Natural killer cell (primary cell): ENCODE data around the gene TM9SF4. TPM values are rescaled to one million over a fixed set of nuclear protein-coding genes. Genes with fewer than 3 reads are reported as not detected.
A peak's percentile ranks its signal among the peaks of the same experiment; 100 is the strongest.

ENCODE experiments used
- ATAC-seq, 3 donors: fragments of 150-1000 bp in 2 of 3; fragments of 200-7000 bp in 1 of 3; cut with Tn5 transposase; 1 replicate in 1 of 3; 2 replicates in 2 of 3; pipeline ENCODE4 v1.10.0; 2021; ENCODE audit warnings: mild to moderate bottlenecking in 2 of 3, moderate library complexity in 2 of 3
- DNase-seq, 2 donors: peaks; one replicate each; pipeline versions ENCODE4 v3.0.0 to v3.0.0-alpha.2; 2013 to 2021; ENCODE audit warnings: mixed read lengths in 1 of 2
- H3K27ac ChIP-seq: one replicate; pipeline ENCODE4 v1.5.1; 2013; ENCODE audit warnings: mild to moderate bottlenecking, low read length
- H3K27me3 ChIP-seq: one replicate; pipeline ENCODE4 v1.6.1; 2013; ENCODE audit warnings: low read length; ENCODE audit not compliant: control insufficient read depth, insufficient read depth
- H3K36me3 ChIP-seq: one replicate; pipeline ENCODE4 v1.6.1; 2013; ENCODE audit warnings: low read length; ENCODE audit not compliant: control insufficient read depth, insufficient read depth
- H3K4me1 ChIP-seq: one replicate; pipeline ENCODE4 v1.6.1; 2013; ENCODE audit warnings: low read length; ENCODE audit not compliant: control insufficient read depth, insufficient read depth
- H3K4me3 ChIP-seq: one replicate; pipeline ENCODE4 v1.5.1; 2013; ENCODE audit warnings: low read length
- H3K9me3 ChIP-seq: one replicate; pipeline ENCODE4 v1.6.1; 2013; ENCODE audit warnings: low read length; ENCODE audit not compliant: control insufficient read depth, insufficient read depth
- H3K27ac Mint-ChIP-seq, 2 donors: one replicate each; pipeline ENCODE4 v1.8.0; 2022; ENCODE audit warnings: mild to moderate bottlenecking in 2 of 2, mixed read lengths in 2 of 2, moderate library complexity in 1 of 2
- H3K27me3 Mint-ChIP-seq, 2 donors: one replicate each; pipeline ENCODE4 v1.8.0; 2022; ENCODE audit warnings: low read depth in 2 of 2, mixed read lengths in 2 of 2
- H3K36me3 Mint-ChIP-seq: one replicate; pipeline ENCODE4 v1.8.0; 2022; ENCODE audit warnings: mixed read lengths
- H3K4me1 Mint-ChIP-seq, 2 donors: one replicate each; pipeline ENCODE4 v1.8.0; 2022; ENCODE audit warnings: mixed read lengths in 2 of 2
- H3K4me3 Mint-ChIP-seq: one replicate; pipeline ENCODE4 v1.8.0; 2022; ENCODE audit warnings: mild to moderate bottlenecking, moderate library complexity, mixed read lengths
- H3K9me3 Mint-ChIP-seq, 2 donors: one replicate each; pipeline ENCODE4 v1.8.0; 2022; ENCODE audit warnings: mixed read lengths in 2 of 2
- WGBS: methylation state at CpG from one replicate; pipeline ENCODE4 v1.1.7; 2013; ENCODE audit warnings: missing lambda C conversion rate; ENCODE audit not compliant: insufficient coverage; 5-methylcytosine and 5-hydroxymethylcytosine counted together
- intact Hi-C: fragments of 100-400 bp; cut with micrococcal nuclease; formaldehyde crosslinking; loops from one replicate; pipeline ENCODE4 v1.14.2; 2022
- total RNA-seq, 4 donors: library from RNA; stranded (reverse); fragments of 120-200 nt in 1 of 4; gene quantifications; one replicate each; pipeline versions ENCODE4 v1.2.3 to v1.2.4, GENCODE V29; 2013 to 2022
- TF ChIP-seq, protein P1 (sequence below): fragments of 200-600 bp; IDR thresholded peaks from one replicate; pipeline ENCODE4 v1.8.0; 2022; ENCODE audit warnings: antibody characterized with exemption

TM9SF4 gene
- total RNA-seq, 3 donors from 2014 or later (not counting 1 experiment from before 2014, with no cell fraction given), result 35.8 to 42.8 (median 41.2) TPM

DNA sequence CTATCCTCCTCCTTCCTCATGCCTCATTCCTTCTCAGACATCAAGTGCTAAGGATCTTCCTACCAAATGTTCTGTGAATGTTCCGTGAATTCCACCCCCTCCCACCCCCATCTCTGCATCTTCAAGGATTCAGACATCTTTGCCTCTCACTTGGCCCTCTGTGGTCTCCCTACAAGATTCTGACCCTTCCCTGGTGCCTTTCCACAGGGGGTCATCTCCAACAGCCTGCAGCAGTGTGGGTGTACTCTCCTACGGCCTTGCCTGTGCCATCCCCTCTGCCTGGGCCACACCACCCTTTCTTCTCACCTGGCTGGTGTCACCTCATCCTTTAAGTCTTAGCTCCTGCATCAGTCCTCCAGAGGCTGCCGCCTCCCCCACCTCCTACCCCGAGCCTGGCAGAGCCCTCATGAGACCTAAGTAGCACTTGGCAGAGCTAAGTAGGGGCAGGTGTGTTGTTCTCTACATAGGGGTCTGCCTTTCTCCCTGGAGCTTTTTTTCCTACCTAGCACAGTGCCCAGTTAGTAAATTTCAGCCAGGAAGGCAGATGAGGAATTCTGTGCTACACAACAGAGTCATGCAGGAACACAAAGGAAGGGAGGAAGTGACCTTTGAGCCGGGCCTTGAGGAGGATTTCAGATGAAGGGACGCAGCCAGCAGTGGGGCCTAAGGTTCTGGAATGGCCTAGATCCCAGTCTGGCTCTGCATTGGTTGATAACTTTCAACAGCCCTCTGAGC, 43.1 kb downstream of the TM9SF4 start:
- no peak for ATAC-seq
- H3K27ac Mint-ChIP-seq, result peak overlapping the region in 1 of 2 donors; percentile 57

DNA sequence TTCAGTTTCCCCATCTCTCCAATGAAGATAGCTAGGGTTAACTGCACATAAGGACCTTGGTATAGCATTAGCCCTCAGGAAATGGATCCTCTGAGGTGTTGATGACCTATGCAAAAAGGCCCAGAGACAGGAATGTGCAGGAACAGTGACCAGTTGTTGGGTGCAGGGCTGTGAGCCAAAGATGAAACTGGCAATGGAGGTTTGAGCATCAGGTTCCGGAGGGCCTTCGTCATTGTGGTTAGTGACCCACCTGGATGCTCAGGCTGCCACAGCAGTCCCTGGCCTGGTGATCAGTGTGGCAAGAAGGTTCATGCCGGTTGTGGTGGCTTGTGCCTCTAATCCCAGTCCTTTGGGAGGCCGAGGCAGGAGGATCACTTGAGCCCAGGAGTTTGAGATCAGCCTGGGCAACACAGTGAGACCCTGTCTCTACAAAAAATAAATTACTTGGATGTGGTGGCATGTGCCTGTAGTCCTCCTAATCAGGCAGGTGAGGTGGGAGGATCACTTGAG, 43.7 kb downstream of the TM9SF4 start:
- H3K9me3 ChIP-seq, result no peaks in the 10 kb centered on the region
- DNase-seq (no peak), ATAC-seq (no peak)
- Mint-ChIP-seq H3K4me3 (no peak overlapping the region), H3K4me1 (peaks cover 0 to 10% of the 10 kb centered on the region in 2 donors), H3K27ac (no peak overlapping the region), H3K27me3 (no peaks in the 10 kb centered on the region), H3K36me3 (no peaks in the 10 kb centered on the region), H3K9me3 (no peaks in the 10 kb centered on the region)
- peaks cover 7% of the 10 kb centered on the region for H3K4me1 ChIP-seq
- H3K27ac ChIP-seq, result no peak overlapping the region
- intact Hi-C loops, result no loop called here
- 98% methylated on average over 4 of the region's 4 CpGs for WGBS
- no peaks in the 10 kb centered on the region for H3K27me3 ChIP-seq
- H3K36me3 ChIP-seq, result peaks cover 51% of the 10 kb centered on the region
- TF ChIP-seq, protein P1, sequence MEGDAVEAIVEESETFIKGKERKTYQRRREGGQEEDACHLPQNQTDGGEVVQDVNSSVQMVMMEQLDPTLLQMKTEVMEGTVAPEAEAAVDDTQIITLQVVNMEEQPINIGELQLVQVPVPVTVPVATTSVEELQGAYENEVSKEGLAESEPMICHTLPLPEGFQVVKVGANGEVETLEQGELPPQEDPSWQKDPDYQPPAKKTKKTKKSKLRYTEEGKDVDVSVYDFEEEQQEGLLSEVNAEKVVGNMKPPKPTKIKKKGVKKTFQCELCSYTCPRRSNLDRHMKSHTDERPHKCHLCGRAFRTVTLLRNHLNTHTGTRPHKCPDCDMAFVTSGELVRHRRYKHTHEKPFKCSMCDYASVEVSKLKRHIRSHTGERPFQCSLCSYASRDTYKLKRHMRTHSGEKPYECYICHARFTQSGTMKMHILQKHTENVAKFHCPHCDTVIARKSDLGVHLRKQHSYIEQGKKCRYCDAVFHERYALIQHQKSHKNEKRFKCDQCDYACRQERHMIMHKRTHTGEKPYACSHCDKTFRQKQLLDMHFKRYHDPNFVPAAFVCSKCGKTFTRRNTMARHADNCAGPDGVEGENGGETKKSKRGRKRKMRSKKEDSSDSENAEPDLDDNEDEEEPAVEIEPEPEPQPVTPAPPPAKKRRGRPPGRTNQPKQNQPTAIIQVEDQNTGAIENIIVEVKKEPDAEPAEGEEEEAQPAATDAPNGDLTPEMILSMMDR, result no peak
- H3K4me3 ChIP-seq, result no peak overlapping the region

More for the DNA sequence above, 43.1 kb downstream of the TM9SF4 start:
- Histone ChIP-seq H3K27ac (no peak overlapping the region), H3K4me1 (peaks cover 7% of the 10 kb centered on the region), H3K9me3 (no peaks in the 10 kb centered on the region), H3K36me3 (peaks cover 48% of the 10 kb centered on the region), H3K27me3 (no peaks in the 10 kb centered on the region), H3K4me3 (no peak overlapping the region)
- intact Hi-C loops, result no loop called here
- 98% methylated on average over 6 of the region's 6 CpGs for WGBS
- Mint-ChIP-seq H3K9me3 (no peaks in the 10 kb centered on the region), H3K36me3 (no peaks in the 10 kb centered on the region), H3K4me3 (no peak overlapping the region), H3K4me1 (peaks cover 0 to 10% of the 10 kb centered on the region in 2 donors), H3K27me3 (no peaks in the 10 kb centered on the region)
- TF ChIP-seq, protein P1, result no peak
- DNase-seq, result no peak

DNA sequence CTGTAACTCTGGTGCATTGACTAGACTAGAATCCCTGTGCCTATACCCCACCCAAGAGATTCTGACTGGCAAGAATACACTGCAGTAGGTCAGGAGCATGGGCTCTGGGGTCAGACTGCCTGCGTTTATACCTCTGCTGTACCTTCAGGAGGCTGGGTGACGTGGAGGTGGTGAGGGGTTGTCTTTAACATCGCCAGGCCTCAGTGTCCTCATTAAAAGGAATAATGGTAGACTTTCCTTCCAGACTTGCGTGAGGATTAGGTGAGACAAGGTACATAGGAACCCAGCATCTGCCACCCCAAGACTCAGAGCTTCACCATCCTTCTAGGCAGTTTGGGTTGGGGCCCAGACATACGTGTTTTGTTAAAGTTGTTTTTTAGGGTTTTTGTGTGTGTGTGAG, 44.3 kb downstream of the TM9SF4 start:
- no peak for ATAC-seq
- Mint-ChIP-seq H3K4me3 (no peak overlapping the region), H3K9me3 (no peaks in the 10 kb centered on the region), H3K27ac (no peak overlapping the region), H3K36me3 (no peaks in the 10 kb centered on the region), H3K27me3 (no peaks in the 10 kb centered on the region), H3K4me1 (peaks cover 0 to 10% of the 10 kb centered on the region in 2 donors)
- H3K4me3 ChIP-seq, result no peak overlapping the region
- H3K9me3 ChIP-seq, result no peaks in the 10 kb centered on the region
- no peaks in the 10 kb centered on the region for H3K27me3 ChIP-seq
- intact Hi-C loops, result no loop called here
- DNase-seq, result no peak
- H3K36me3 ChIP-seq, result peaks cover 54% of the 10 kb centered on the region
- peaks cover 7% of the 10 kb centered on the region for H3K4me1 ChIP-seq
- no peak overlapping the region for H3K27ac ChIP-seq
- TF ChIP-seq, protein P1, result no peak
- WGBS, result 91% methylated on average over 5 of the region's 5 CpGs
